ENCODE measurements around the gene TMEM44.

TMEM44 gene

DNA sequence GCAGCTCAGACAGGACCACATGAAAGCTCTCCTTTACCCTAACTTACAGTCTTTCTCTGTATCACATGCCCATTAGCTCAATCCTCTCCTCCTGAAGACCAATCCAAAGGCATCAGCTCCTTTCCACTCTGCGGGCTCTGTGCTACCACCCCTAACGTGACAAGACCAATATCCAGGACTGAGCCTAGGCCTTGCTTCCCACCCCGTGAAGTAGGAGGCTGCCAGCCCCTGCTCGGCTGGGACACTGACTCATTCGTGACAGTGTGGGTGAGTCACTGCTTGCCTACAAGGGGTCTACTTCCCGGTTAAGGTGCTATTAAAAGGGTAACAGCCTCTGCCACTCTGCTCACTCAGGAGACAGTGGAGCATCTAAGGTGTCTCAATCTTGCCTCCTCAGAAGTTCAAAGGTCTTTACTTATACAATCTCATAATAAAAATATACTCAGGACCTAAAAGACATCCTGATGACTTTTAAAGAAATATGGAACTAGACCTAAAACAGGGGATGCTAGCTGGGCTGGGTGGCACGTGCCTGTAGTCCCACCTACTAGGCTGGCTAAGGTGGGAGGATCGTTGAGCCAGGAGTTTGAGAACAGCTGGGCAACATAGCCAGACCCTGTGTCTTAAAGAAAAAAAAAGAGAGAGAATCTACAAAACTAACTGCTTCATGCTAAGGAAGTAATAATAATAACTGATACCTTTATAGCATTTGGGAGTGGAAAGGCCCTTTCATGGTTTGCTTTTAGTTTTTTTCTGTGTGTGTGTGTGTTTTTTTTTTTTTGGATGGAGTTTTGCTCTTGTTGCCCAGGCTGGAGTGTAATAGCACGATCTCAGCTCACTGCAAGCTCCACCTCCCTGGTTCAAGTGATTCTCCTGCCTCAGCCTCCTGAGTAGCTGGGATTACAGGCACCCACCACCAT is 55.0 kb downstream of the TMEM44 start:
- TF ChIP-seq, protein P1, sequence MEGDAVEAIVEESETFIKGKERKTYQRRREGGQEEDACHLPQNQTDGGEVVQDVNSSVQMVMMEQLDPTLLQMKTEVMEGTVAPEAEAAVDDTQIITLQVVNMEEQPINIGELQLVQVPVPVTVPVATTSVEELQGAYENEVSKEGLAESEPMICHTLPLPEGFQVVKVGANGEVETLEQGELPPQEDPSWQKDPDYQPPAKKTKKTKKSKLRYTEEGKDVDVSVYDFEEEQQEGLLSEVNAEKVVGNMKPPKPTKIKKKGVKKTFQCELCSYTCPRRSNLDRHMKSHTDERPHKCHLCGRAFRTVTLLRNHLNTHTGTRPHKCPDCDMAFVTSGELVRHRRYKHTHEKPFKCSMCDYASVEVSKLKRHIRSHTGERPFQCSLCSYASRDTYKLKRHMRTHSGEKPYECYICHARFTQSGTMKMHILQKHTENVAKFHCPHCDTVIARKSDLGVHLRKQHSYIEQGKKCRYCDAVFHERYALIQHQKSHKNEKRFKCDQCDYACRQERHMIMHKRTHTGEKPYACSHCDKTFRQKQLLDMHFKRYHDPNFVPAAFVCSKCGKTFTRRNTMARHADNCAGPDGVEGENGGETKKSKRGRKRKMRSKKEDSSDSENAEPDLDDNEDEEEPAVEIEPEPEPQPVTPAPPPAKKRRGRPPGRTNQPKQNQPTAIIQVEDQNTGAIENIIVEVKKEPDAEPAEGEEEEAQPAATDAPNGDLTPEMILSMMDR (IDR thresholded peaks at IDR 0.05; ENCODE audit: extremely low read depth, missing control alignments), result no peak
- no peak for DNase-seq (ENCODE audit: low spot score)

DNA sequence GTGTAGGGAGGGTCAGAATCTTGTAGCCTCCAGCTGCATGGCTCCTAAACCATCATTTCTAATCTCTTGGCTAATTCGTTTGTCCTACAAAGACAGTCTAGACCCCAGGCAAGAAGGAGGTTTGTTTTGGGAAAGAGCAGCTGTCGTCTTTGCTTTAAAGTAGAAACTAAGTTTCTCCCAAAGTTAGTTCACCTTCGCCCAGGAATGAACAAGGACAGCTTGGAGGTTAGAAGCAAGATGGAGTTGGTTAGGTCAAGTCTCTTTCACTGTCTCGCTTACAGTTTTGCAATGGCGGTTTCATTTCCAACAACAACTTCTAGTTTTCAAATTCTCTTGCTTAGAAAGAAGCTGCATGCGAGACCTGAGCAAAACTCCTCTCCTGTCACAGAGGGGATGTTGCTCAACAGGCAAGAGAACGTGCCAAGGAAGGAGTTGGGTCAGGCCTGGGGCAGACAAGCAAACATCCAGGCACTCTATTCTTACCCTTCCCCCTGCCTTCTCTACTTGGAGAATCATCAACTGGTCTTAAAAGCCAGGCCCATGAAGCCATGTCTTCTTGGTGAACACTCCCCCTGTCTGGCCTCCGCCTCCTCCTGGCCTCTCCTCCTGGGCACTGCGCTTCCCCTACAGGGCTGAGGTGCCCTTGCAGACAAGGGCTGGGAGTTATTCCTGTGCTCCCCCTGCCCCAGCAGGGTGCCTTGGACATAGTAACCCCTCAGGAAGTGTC is 57.6 kb downstream of the TMEM44 start:
- TF ChIP-seq, protein P1 (IDR thresholded peaks at IDR 0.05; ENCODE audit: extremely low read depth, missing control alignments), result no peak
- no peak for DNase-seq (ENCODE audit: low spot score)

DNA sequence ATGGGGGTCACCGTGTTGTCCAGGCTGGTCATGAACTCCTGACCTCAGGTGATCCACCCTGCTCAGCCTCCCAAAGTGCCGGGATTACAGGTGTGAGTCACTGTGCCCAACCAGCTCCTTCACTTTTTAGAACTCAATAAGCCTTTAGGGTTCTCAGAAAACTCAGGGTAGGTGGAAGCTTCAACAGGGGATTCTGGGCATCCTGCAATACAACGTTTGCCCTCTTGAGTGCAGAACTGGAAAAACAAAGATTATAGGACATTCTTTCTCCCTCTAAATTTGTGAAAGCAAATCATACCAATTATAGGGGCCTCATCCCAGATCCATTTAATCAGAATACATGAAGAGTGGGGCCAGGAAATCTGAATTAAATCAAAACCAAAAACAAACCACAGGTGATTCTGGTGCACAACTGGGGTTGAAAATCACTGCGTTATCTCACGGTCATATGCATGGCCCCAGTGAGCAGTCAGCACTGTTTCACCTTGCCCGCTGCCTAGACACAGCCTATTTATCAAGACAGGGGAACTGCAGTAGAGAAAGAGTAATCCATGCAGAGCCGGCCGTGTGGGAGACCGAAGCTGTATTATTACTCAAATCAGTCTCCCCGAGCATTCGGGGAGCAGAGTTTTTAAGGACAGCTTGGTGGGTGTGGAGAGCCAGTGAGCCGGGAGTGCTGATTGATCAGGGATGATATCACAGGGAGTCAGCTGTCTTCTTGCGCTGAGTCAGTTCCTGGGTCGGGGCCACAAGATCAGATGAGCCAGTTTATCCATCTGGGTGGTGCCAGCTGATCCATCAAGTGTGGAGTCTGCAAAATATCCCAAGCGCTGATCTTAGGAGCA is 58.4 kb downstream of the TMEM44 start:
- TF ChIP-seq, protein P1 (IDR thresholded peaks at IDR 0.05; ENCODE audit: extremely low read depth, missing control alignments), result no peak
- no peak for DNase-seq (ENCODE audit: low spot score)

DNA sequence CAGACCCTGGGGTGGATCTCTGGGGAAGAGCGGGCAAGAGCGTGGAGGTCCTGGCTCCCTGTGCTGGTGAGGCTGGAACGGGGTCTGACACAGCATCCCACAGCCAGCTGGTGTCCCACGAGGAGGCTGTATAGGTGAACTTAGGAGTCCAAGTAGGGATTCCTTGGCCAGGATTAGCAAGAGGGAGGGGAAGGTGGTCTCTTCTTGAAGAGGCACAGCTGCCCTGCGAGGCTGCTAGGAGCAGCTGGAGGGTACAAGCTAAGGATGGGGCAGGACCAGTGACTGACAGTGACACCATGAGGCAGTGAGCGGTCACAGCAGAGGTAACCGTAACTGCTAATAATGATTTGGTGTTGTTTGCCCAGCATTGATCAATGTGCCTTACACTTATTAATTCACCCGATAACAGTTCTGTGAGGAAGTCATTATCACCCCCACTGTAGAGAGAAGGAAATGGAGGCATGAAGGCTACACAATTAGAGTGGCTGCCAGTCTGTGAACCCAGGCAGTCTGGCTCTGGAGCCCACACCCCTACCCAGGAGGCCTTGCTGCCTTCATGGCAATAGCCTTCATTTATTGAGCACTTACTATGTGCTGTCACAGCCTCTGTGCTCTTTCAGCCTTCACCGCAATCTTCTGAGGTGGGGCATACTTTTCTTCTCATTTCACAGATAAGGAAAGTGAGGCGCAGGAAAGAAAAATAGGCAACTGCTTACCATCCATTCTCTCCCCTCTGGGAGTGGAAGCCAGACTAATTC is 59.4 kb downstream of the TMEM44 start:
- TF ChIP-seq, protein P1 (IDR thresholded peaks at IDR 0.05; ENCODE audit: extremely low read depth, missing control alignments), result peak; percentile 67

DNA sequence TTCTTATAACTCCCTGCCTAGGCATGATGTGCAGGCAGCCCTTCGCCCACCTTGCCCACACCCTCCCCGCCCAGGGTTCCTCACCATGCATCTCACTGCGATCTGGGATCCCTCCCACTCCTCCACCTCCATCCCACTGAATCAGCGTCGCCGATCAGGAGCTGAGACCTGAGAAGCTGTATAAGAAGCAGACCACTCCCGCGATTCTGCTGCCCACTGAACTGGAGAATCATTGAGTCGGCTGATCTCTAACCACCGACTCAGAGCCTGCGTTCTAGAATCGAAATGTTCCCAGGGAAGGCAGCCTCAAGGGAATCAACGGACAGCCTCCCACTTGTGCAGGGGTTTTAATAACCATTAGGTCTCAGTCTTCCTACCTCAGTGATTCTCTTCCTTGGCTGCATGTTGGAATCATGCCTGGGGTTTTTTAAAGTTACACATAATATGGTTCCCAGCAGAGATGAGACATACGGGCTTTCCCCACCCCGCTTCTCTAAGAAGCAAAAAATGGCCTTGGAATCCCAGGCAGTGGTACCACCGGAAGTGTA is 60.2 kb downstream of the TMEM44 start:
- no peak for DNase-seq (ENCODE audit: low spot score)
- TF ChIP-seq, protein P1 (IDR thresholded peaks at IDR 0.05; ENCODE audit: extremely low read depth, missing control alignments), result no peak

More for the DNA sequence above, 59.4 kb downstream of the TMEM44 start:
- DNase-seq (ENCODE audit: low spot score), result peak; percentile 79

DNA sequence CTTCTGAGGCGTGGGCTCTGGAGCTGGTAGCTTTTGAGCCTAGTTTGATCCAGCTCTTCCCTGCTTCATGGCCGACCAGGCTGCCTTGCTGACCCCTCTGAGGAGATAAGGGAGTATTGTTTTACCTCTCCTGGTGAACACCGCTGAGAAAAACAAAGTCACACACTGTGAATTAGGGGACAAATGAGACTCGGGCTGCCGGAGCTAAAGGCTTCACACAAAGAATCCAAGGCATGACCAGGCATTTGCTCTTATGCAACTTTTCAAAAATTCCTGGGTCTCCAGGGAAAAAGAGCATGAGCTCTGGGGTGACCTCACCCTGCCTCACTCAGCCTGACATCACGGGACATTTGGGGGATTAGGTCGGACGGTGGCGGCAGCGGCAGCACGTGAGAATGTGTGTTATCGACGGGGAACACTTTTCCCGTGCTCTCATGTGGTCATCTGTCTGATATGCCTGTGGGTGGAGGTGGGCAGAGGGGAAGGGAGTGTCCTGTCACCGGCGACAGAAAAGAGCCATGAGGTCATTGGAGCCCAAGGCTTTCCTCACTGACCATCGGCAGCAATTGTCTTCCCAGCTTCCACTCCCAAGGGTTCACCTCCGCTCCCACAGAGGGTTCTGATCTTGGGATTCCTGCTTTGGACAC is 61.0 kb downstream of the TMEM44 start:
- TF ChIP-seq, protein P1 (IDR thresholded peaks at IDR 0.05; ENCODE audit: extremely low read depth, missing control alignments), result no peak
- no peak for DNase-seq (ENCODE audit: low spot score)

Measured in GM20000 (cell line).